Type B pancreatic cell (in vitro differentiated cells): Measurements from ENCODE around the gene UACA. TPM values are rescaled to one million over a fixed set of nuclear protein-coding genes. Genes with fewer than 3 reads are reported as not detected.

Experiments
- DNase-seq: peaks from one replicate; pipeline ENCODE4 v3.0.0; 2021; ENCODE audit warnings: mixed read lengths; ENCODE audit not compliant: unreplicated experiment; ENCODE audit errors: extremely low spot score
- H3K27ac Mint-ChIP-seq: 2 replicates; pipeline ENCODE4 v1.8.0; 2021; ENCODE audit warnings: mild to moderate bottlenecking, mixed read lengths
- H3K27me3 Mint-ChIP-seq: 2 replicates; pipeline ENCODE4 v1.8.0; 2021; ENCODE audit warnings: mixed read lengths
- H3K36me3 Mint-ChIP-seq: 2 replicates; pipeline ENCODE4 v1.8.0; 2021; ENCODE audit warnings: mixed read lengths
- H3K4me1 Mint-ChIP-seq: one replicate; pipeline ENCODE4 v1.8.0; 2021; ENCODE audit warnings: mixed read lengths; ENCODE audit not compliant: unreplicated experiment
- H3K4me3 Mint-ChIP-seq: 2 replicates; pipeline ENCODE4 v1.8.0; 2021; ENCODE audit warnings: mild to moderate bottlenecking, mixed read lengths
- H3K9me3 Mint-ChIP-seq: 2 replicates; pipeline ENCODE4 v1.8.0; 2021; ENCODE audit warnings: mixed read lengths
- total RNA-seq: library from RNA; stranded (reverse); gene quantifications from 2 replicates; pipeline ENCODE4 v1.2.1, GENCODE V29; 2021; ENCODE audit warnings: low replicate concordance
- TF ChIP-seq, protein P1 (sequence below): fragments of 200-600 bp; sonication (generic); conservative IDR thresholded peaks from 2 replicates; pipeline ENCODE4 v1.5.0; 2021; ENCODE audit warnings: antibody characterized with exemption, mild to moderate bottlenecking

Gene UACA
- total RNA-seq, 1 donor from 2014 or later = 36.4 TPM

DNA sequence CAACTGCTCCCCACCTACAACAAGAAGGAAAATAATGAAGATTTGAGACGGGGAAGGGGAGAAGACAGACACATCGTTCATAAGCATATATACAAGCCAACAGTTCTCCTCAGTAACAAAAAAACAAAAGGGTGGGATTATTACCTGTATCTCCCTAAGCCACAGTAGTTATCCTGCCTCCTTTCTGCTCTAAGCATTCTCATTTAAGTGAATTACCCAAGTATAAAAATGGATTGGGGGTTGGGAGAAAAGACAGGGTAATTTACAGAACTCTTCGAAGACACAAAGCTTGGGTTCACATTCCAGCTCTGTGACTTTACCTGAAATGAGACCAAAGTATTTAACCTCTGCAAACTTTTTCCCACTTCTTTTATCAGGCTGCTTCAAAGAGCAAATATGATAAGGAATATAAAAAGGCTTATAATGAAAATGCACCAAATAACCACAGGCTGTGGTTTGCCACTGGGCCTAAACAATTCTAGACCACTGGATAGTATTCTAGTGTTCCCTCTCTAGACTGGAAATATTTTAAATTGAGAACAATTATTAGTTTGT is 64.4 kb downstream of the UACA start:
- no peak overlapping the region for H3K4me3 Mint-ChIP-seq
- H3K36me3 Mint-ChIP-seq = no peaks in the 10 kb centered on the region
- H3K4me1 Mint-ChIP-seq = peaks cover 43% of the 10 kb centered on the region
- no peaks in the 10 kb centered on the region for H3K27me3 Mint-ChIP-seq
- H3K27ac Mint-ChIP-seq = peak overlapping the region; percentile 45
- no peak for DNase-seq
- no peaks in the 10 kb centered on the region for H3K9me3 Mint-ChIP-seq
- TF ChIP-seq, protein P1, sequence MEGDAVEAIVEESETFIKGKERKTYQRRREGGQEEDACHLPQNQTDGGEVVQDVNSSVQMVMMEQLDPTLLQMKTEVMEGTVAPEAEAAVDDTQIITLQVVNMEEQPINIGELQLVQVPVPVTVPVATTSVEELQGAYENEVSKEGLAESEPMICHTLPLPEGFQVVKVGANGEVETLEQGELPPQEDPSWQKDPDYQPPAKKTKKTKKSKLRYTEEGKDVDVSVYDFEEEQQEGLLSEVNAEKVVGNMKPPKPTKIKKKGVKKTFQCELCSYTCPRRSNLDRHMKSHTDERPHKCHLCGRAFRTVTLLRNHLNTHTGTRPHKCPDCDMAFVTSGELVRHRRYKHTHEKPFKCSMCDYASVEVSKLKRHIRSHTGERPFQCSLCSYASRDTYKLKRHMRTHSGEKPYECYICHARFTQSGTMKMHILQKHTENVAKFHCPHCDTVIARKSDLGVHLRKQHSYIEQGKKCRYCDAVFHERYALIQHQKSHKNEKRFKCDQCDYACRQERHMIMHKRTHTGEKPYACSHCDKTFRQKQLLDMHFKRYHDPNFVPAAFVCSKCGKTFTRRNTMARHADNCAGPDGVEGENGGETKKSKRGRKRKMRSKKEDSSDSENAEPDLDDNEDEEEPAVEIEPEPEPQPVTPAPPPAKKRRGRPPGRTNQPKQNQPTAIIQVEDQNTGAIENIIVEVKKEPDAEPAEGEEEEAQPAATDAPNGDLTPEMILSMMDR = no peak

DNA sequence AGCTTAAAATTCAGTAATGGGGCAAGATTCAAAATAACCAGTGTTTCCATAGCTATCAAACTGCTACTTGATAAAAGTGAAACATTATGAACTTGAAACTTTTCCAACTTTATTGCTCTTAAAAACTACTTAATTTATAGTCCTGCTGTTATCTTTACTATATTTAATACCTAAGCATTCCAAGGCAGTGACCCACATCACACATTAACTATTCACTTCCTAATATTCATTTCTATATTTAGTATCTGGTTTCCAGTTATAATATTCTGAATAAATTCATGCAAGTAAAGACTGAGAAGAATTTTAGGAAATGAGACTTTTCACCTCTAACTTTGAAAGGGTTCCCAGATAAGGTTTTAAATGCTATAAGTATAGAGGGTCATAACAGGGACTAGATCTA is 64.9 kb downstream of the UACA start:
- Mint-ChIP-seq H3K36me3 (no peaks in the 10 kb centered on the region), H3K4me1 (peaks cover 38% of the 10 kb centered on the region), H3K9me3 (no peaks in the 10 kb centered on the region), H3K4me3 (no peak overlapping the region), H3K27ac (peak overlapping the region; percentile 45), H3K27me3 (no peaks in the 10 kb centered on the region)
- TF ChIP-seq, protein P1 = no peak
- no peak for DNase-seq

DNA sequence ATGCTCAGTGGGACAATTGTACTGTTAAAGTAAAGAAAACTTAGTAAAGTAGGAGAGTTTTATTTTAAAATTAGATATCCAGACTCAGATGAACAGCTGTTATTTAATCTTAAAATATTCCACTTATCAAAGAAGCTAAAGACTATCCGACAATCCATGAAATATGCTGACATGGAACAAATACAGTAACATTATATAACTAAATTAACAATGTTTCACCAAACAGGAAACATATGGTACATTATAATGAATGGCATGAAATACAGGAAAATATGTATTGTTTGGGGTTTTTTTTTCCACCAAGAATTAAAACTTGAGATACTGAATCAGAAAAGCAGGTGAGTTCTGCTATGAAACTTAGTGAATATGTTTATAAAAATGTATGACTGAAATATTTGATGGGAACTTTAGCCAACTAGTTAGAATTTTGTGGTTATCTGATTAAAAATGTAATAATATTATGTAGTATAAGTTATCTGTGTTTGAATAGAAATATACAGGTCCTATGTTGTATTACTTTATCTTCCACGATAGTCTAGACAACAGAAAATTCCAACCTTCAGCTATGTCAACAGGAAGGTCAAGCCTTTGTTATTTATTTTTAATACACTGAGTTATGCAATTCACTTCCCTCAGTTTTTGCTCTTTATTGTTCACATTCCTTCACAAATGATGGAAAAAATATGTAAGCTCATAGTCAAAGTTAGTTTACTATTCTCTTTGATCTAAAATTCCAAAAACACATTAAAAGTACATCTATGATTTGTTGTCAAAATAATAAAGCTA is 72.7 kb downstream of the UACA start:
- Mint-ChIP-seq H3K27ac (no peak overlapping the region), H3K4me3 (no peak overlapping the region), H3K4me1 (peaks cover 8% of the 10 kb centered on the region), H3K36me3 (no peaks in the 10 kb centered on the region), H3K27me3 (no peaks in the 10 kb centered on the region), H3K9me3 (no peaks in the 10 kb centered on the region)
- TF ChIP-seq, protein P1 = no peak
- DNase-seq = no peak

DNA sequence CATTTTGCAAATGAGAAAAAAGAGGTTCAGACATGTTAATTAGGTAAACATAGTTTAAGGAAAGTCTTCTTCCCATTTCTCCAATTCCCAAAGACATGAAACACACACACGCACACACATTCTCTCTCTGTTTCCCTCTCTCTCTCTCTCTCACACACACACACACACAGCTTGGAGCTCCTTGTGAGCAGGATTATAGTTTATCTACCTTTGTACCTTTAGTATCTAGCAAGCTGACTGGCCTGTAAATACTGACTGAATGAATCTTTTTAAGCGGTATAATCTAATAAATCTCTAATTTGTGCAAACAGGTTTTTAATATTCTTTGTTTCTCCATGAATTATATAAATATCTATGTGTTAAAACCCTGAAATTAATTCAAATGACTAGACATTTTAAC is 73.3 kb downstream of the UACA start:
- no peaks in the 10 kb centered on the region for H3K27me3 Mint-ChIP-seq
- DNase-seq = no peak
- no peaks in the 10 kb centered on the region for H3K9me3 Mint-ChIP-seq
- no peak overlapping the region for H3K27ac Mint-ChIP-seq
- TF ChIP-seq, protein P1 = no peak
- H3K4me3 Mint-ChIP-seq = no peak overlapping the region
- H3K4me1 Mint-ChIP-seq = peaks cover 8% of the 10 kb centered on the region
- no peaks in the 10 kb centered on the region for H3K36me3 Mint-ChIP-seq

DNA sequence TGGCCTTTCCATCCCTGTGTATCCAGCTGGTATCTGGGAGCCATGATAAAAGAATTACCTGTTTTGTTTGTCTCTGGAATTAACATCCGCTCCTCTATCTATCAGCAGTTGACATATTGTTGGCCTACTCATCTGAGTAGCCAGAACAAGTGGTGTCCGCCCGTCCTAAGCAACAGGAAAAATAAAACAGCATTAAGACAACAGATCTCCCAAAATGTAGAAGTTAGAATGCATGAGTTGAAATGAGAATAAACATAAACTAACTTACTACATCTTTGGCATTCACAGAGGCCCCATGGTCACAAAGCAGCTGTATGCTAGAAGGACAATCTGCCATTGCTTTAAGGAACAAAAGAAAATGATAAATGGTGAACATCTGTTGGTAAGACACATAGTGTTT is 75.9 kb downstream of the UACA start:
- Mint-ChIP-seq H3K4me3 (no peak overlapping the region), H3K27me3 (no peaks in the 10 kb centered on the region), H3K9me3 (no peaks in the 10 kb centered on the region), H3K27ac (no peak overlapping the region), H3K4me1 (peaks cover 8% of the 10 kb centered on the region), H3K36me3 (no peaks in the 10 kb centered on the region)
- TF ChIP-seq, protein P1 = no peak
- no peak for DNase-seq
